ENCODE data around the gene RAB11FIP4.

RAB11FIP4 gene

GRCh38 chr17:31522987-31523495 is 131.6 kb downstream of the RAB11FIP4 start:
- no peak for DNase-seq (ENCODE audit: low read depth)
- H3K4me3 ChIP-seq (ENCODE audit: low read length), result no peak overlapping the region
- no peak for TF ChIP-seq CTCF (conservative IDR thresholded peaks at IDR 0.05; ENCODE audit: low read length)

- TF ChIP-seq CTCF (conservative IDR thresholded peaks at IDR 0.05; ENCODE audit: low read length), result no peak
- DNase-seq (ENCODE audit: low read depth), result no peak
- H3K4me3 ChIP-seq (ENCODE audit: low read length), result no peak overlapping the region
Measured at GRCh38 chr17:31523862-31524730, 132.6 kb downstream of the RAB11FIP4 start.

GRCh38 chr17:31524926-31525800 is 133.7 kb downstream of the RAB11FIP4 start:
- H3K4me3 ChIP-seq (ENCODE audit: low read length), result no peak overlapping the region
- peak; percentile 95 for DNase-seq (ENCODE audit: low read depth)
- peak; percentile 90 for TF ChIP-seq CTCF (conservative IDR thresholded peaks at IDR 0.05; ENCODE audit: low read length)

- peak; percentile 52 for TF ChIP-seq CTCF (conservative IDR thresholded peaks at IDR 0.05; ENCODE audit: low read length)
- DNase-seq (ENCODE audit: low read depth), result peak; percentile 12
- no peak overlapping the region for H3K4me3 ChIP-seq (ENCODE audit: low read length)
Measured at GRCh38 chr17:31525801-31526549, 134.5 kb downstream of the RAB11FIP4 start.

GRCh38 chr17:31527606-31528005 is 136.1 kb downstream of the RAB11FIP4 start:
- no peak for DNase-seq (ENCODE audit: low read depth)
- TF ChIP-seq CTCF (conservative IDR thresholded peaks at IDR 0.05; ENCODE audit: low read length), result no peak
- H3K4me3 ChIP-seq (ENCODE audit: low read length), result no peak overlapping the region

- no peak overlapping the region for H3K4me3 ChIP-seq (ENCODE audit: low read length)
Measured at GRCh38 chr17:31528291-31528874, 136.9 kb downstream of the RAB11FIP4 start.

More at GRCh38 chr17:31528291-31528874, 136.9 kb downstream of the RAB11FIP4 start:
- no peak for DNase-seq (ENCODE audit: low read depth)
- TF ChIP-seq CTCF (conservative IDR thresholded peaks at IDR 0.05; ENCODE audit: low read length), result no peak
